Measurements from ENCODE around the gene RPL39.
A peak's percentile ranks its signal among the peaks of the same experiment; 100 is the strongest.

RPL39 gene

DNA sequence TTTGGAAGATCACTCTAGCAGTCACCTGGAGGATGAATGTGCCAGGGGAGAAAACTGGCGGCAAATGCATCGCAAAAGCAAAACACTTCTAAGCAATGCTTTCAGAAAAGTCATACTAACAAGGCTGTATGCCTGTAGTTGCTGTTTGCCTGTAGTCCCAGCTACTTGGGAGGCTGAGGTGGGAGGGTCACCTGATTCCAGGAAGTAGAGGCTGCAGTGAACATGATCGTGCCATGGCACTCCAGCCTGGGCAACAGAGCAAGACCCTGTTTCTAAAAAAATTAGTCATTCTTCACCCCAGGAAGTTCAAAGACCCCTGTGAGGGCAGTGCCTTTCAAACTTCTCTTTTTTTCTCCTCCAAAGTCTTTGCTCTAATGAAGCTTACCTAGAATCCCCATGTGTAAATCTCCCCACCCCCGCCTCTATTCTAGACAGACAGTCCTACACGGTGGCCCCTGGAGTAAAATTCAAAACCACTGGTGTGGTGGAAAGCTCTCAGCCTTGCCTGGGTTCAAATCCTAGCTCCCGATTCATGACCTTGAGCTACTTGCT is 27.5 kb downstream of the RPL39 start:
- peaks cover 34 to 39% of the 10 kb centered on the region in 2 experiments for H3K4me1 ChIP-seq (ENCODE audit: control insufficient read depth in 1 of 2, insufficient read depth in 1 of 2, low read depth in 1 of 2, low read length in 1 of 2)

DNA sequence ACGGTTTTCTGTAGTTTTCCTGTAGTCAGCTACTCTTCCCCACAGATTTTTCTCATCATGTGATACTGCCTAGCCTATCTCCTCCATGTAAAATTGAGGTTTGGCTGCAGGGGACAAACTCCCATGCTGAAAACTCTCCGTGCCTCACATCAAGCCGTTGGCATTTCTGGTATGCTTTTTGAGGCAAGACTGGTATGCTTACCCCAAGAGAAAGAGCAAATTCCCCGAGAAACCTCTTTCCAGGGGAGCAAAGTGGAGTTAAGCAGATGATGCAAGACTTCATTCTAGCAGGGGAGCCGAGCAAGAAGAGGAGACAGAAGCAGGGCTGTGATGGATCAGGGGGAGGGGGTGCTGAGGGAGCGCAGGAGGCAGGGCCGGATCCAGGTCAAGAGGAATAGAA is 28.2 kb downstream of the RPL39 start:
- TF ChIP-seq, protein P1, sequence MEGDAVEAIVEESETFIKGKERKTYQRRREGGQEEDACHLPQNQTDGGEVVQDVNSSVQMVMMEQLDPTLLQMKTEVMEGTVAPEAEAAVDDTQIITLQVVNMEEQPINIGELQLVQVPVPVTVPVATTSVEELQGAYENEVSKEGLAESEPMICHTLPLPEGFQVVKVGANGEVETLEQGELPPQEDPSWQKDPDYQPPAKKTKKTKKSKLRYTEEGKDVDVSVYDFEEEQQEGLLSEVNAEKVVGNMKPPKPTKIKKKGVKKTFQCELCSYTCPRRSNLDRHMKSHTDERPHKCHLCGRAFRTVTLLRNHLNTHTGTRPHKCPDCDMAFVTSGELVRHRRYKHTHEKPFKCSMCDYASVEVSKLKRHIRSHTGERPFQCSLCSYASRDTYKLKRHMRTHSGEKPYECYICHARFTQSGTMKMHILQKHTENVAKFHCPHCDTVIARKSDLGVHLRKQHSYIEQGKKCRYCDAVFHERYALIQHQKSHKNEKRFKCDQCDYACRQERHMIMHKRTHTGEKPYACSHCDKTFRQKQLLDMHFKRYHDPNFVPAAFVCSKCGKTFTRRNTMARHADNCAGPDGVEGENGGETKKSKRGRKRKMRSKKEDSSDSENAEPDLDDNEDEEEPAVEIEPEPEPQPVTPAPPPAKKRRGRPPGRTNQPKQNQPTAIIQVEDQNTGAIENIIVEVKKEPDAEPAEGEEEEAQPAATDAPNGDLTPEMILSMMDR (IDR thresholded peaks at IDR 0.05), result no peak
- Histone ChIP-seq H3K27ac (peak overlapping the region; percentile 25), H3K9me3 (no peaks in the 10 kb centered on the region), H3K27me3 (no peaks in the 10 kb centered on the region), H3K4me1 (ENCODE audit: control insufficient read depth in 1 of 2, insufficient read depth in 1 of 2, low read depth in 1 of 2, low read length in 1 of 2) (peaks cover 34 to 38% of the 10 kb centered on the region in 2 experiments), H3K4me3 (ENCODE audit: low read depth in 1 of 2, low read length in 1 of 2) (no peak overlapping the region), H3K36me3 (no peaks in the 10 kb centered on the region)

More for the DNA sequence above, 27.5 kb downstream of the RPL39 start:
- no peaks in the 10 kb centered on the region for H3K9me3 ChIP-seq
- no peaks in the 10 kb centered on the region for H3K27me3 ChIP-seq
- no peak overlapping the region for H3K4me3 ChIP-seq (ENCODE audit: low read depth in 1 of 2, low read length in 1 of 2)
- peak overlapping the region; percentile 25 for H3K27ac ChIP-seq
- TF ChIP-seq, protein P1 (IDR thresholded peaks at IDR 0.05), result no peak
- H3K36me3 ChIP-seq, result no peaks in the 10 kb centered on the region

DNA sequence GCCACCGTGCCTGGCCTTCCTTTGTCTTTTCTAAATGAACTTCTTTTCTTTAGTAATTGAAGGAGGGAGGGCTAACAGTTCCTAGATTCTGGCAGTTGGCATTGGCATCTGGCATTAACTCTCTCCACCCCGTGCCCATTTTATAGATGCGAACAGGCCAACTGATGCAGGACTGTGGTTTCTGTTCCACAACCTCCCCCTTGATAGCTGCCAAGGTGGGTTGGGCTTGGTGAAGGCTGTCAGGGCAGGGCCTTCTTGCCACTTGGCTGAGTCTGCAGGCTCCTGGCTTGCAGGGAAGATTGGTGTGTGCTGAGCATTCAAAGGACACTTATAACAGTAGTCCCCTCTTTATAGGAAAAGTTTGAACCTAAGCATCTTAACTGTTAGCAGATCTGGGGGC is 28.7 kb downstream of the RPL39 start:
- TF ChIP-seq, protein P1 (IDR thresholded peaks at IDR 0.05), result no peak
- no peaks in the 10 kb centered on the region for H3K27me3 ChIP-seq
- H3K4me3 ChIP-seq (ENCODE audit: low read depth in 1 of 2, low read length in 1 of 2), result no peak overlapping the region
- H3K9me3 ChIP-seq, result no peaks in the 10 kb centered on the region
- H3K27ac ChIP-seq, result peak overlapping the region; percentile 25
- peaks cover 35% of the 10 kb centered on the region in 2 experiments for H3K4me1 ChIP-seq (ENCODE audit: control insufficient read depth in 1 of 2, insufficient read depth in 1 of 2, low read depth in 1 of 2, low read length in 1 of 2)
- H3K36me3 ChIP-seq, result no peaks in the 10 kb centered on the region

DNA sequence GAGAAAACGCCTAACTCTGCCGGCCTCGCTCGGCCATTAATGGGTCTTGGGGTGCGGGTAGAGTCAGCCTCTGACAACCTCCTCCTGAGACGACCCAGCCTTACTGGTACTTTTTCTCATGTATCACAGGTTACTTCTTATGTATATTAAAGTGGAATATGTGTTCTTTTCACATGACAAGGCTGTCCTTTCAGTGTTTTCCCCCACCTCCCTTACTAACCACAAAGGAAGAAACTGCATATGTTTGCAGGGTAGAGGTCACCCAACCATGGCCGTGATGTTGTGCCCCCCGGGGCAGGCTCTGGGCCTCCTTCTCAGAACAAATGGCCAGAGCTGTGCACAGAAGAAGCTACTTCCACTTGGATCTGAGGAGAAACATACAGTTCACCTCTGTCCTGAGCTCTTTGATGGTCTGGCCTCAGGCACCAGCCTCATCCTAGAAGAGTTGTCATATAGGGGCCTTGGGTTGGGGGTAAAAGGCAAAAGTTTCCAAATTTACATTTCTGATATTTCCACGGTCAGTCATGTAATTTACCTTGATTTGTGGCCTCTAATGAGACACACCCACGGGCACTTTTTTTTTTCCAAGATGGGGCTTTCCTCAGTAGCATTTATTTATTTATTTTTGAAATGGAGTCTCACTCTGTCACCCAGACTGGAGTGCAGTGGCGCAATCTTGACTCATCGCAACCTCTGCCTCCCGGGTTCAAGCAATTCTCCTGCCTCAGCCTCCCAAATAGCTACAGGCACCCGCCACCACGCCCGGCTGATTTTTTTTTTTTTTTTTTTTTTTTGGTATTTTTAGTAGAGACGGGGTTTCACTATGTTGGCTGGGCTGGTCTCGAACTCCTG is 31.2 kb downstream of the RPL39 start:
- TF ChIP-seq, protein P1 (IDR thresholded peaks at IDR 0.05), result no peak
- Histone ChIP-seq H3K27ac (peak overlapping the region; percentile 81), H3K9me3 (no peaks in the 10 kb centered on the region), H3K4me3 (ENCODE audit: low read depth in 1 of 2, low read length in 1 of 2) (peak overlapping the region; percentile 77 to 79), H3K4me1 (ENCODE audit: control insufficient read depth in 1 of 2, insufficient read depth in 1 of 2, low read depth in 1 of 2, low read length in 1 of 2) (peaks cover 47 to 55% of the 10 kb centered on the region in 2 experiments), H3K36me3 (no peaks in the 10 kb centered on the region), H3K27me3 (no peaks in the 10 kb centered on the region)

DNA sequence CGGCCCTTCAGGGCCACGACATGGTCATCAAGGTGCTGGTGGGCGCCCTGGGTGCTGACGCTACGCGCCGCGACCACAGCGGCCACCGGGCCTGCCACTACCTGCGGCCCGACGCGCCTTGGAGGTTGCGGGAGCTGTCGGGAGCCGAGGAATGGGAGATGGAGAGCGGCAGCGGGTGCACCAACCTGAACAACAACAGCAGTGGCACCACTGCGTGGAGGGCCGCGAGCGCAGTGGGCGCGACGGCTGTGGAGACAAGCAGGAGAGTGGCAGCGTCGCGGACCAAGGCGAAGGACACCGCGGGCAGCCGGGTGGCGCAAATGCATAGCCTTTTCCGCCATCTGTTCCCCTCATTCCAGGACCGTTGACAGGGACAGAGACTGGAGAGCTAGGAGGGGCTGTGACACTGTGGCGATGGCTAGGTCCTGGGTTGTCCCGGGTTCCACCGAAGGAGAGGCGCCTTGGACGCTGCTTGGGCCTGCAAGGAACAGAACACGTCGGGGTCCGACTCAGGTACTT is 32.1 kb downstream of the RPL39 start:
- peaks cover 47 to 61% of the 10 kb centered on the region in 2 experiments for H3K4me1 ChIP-seq (ENCODE audit: control insufficient read depth in 1 of 2, insufficient read depth in 1 of 2, low read depth in 1 of 2, low read length in 1 of 2)
- H3K9me3 ChIP-seq, result no peaks in the 10 kb centered on the region
- peak overlapping the region; percentile 81 for H3K27ac ChIP-seq
- H3K4me3 ChIP-seq (ENCODE audit: low read depth in 1 of 2, low read length in 1 of 2), result peak overlapping the region; percentile 77 to 79
- no peaks in the 10 kb centered on the region for H3K36me3 ChIP-seq
- H3K27me3 ChIP-seq, result no peaks in the 10 kb centered on the region
- TF ChIP-seq, protein P1 (IDR thresholded peaks at IDR 0.05), result no peak
